Measurements from ENCODE around the gene TRIM73.
"Not testable (repeated sequence)": the region's sequence is repeated elsewhere in the genome, so short reads cannot be mapped to it uniquely, and the experiment has no call there.

The TRIM73 gene

GRCh38 chr7:75420152-75420551 is 24.7 kb downstream of the TRIM73 start:
- H3K27me3 ChIP-seq; H3K9me3 ChIP-seq; H3K27ac ChIP-seq; H3K4me3 ChIP-seq (ENCODE audit: low read depth in 1 of 2, low read length in 1 of 2); H3K4me1 ChIP-seq (ENCODE audit: control insufficient read depth in 1 of 2, insufficient read depth in 1 of 2, low read depth in 1 of 2, low read length in 1 of 2): not testable (repeated sequence)
- peaks cover 65% of the 10 kb centered on the region for H3K36me3 ChIP-seq

DNA sequence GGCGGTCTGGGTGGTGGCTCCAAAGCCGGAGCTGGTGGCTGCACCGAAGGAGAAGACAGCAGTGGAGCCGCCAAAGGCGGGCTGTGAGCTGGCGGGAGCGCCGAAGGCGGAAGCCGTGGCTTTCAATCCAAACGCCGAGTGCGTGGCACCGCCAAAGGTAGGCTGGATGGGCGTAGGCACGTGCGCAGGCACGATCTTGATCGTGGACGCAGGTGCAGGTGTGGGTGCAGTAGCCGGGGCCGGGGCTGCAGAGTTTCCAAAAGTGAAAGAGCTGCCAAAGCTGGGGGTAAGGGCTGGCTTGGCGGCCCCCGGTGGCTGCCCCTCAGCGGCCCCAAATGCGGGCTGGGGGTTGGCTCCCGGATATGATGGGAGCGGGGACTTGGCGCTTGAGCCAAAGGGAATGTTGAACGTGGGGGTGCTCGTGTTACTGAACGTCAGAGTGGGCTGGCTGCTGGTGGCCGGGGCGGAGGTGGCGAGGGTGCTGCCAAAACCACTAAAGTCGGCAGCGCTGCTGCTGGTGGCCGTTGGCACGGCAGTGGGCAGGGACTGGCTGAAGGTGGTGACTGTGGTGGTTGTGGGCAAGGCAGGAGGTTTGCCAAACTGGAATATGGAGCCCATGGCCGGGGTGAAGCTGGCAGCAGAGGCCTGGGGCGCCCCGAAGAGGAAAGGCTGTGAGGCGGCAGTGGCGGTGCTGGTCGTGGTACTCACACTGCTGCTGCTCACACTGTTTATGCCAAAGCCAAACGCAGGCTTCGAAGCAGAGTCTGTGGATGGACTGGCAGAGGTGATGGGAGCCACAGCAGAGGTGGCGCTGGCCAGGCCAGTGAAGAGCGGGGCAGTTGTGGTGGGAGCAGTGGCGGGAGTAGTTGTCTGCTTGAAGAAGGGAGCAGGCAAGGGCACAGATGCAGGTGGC is 26.6 kb downstream of the TRIM73 start:
- not testable (repeated sequence) for H3K9me3 ChIP-seq; H3K27me3 ChIP-seq; H3K27ac ChIP-seq; H3K4me1 ChIP-seq (ENCODE audit: control insufficient read depth in 1 of 2, insufficient read depth in 1 of 2, low read depth in 1 of 2, low read length in 1 of 2); H3K4me3 ChIP-seq (ENCODE audit: low read depth in 1 of 2, low read length in 1 of 2)
- peaks cover 46% of the 10 kb centered on the region for H3K36me3 ChIP-seq

GRCh38 chr7:75423481-75423880 is 28.1 kb downstream of the TRIM73 start:
- H3K4me1 ChIP-seq (ENCODE audit: control insufficient read depth in 1 of 2, insufficient read depth in 1 of 2, low read depth in 1 of 2, low read length in 1 of 2); H3K9me3 ChIP-seq; H3K27ac ChIP-seq; H3K4me3 ChIP-seq (ENCODE audit: low read depth in 1 of 2, low read length in 1 of 2); H3K27me3 ChIP-seq: not testable (repeated sequence)
- peaks cover 46% of the 10 kb centered on the region for H3K36me3 ChIP-seq

DNA sequence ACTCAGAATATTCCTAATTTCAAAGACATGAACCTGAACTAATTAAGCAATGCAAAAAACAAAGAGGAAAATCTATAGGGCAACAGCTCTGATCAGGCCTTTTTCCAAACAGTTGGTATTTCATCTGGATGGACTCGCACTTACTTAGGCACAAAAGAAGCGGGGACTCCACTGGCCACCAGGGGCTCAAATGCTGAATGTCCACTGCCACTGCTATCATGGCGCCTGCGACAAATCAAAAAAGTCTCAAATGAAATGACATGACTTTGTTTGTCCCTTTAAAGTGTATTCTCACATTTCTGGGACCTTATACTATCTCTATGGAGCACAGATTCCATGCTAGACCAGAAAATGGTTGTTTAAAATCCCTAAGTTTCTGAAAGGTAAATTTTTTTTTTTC is 43.6 kb downstream of the TRIM73 start:
- H3K9me3 ChIP-seq; H3K4me1 ChIP-seq (ENCODE audit: control insufficient read depth in 1 of 2, insufficient read depth in 1 of 2, low read depth in 1 of 2, low read length in 1 of 2); H3K27ac ChIP-seq; H3K4me3 ChIP-seq (ENCODE audit: low read depth in 1 of 2, low read length in 1 of 2); H3K27me3 ChIP-seq: not testable (repeated sequence)
- peaks cover 62% of the 10 kb centered on the region for H3K36me3 ChIP-seq

GRCh38 chr7:75442101-75442464 is 46.7 kb downstream of the TRIM73 start:
- peak overlapping the region; percentile 60 to 71 for H3K4me3 ChIP-seq (ENCODE audit: low read depth in 1 of 2, low read length in 1 of 2)
- H3K27ac ChIP-seq: peak overlapping the region; percentile 82
- peaks cover 38% of the 10 kb centered on the region for H3K36me3 ChIP-seq

DNA sequence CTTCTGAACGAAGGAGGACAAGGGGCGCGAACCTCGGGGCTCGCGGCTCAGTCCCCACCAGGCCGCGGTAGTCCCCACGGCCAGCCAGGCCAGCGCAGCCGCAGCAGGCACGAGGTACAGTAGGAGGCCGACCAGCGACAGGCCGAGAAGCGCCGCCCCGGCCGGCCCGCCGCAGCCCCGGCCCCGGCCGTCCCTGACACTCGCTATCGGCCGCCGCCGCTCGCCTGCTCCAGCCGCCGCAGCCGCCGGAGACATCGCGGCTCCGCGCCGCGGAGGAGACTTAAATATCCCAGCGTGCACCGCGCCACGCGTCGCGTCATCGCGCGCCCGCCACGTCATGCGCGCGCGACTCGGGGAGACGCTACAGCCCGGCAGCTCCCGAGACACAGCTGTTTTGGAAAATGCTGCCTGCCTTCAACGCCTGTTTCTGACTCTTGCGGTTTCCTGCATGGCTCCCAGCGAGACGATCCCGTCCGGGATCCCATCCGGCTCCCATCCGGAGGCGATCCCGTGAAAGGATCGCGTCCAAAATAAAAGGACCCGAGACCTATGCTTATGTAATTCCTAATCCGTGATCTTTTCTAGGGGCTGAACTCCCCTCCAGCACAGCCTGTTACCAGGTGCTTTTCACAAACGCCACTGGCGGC is 47.2 kb downstream of the TRIM73 start:
- peak overlapping the region; percentile 60 to 71 for H3K4me3 ChIP-seq (ENCODE audit: low read depth in 1 of 2, low read length in 1 of 2)
- peaks cover 33% of the 10 kb centered on the region for H3K36me3 ChIP-seq
- H3K27me3 ChIP-seq; H3K4me1 ChIP-seq (ENCODE audit: control insufficient read depth in 1 of 2, insufficient read depth in 1 of 2, low read depth in 1 of 2, low read length in 1 of 2); H3K9me3 ChIP-seq: not testable (repeated sequence)
- peak overlapping the region; percentile 82 for H3K27ac ChIP-seq

More at GRCh38 chr7:75442101-75442464, 46.7 kb downstream of the TRIM73 start:
- not testable (repeated sequence) for H3K27me3 ChIP-seq; H3K4me1 ChIP-seq (ENCODE audit: control insufficient read depth in 1 of 2, insufficient read depth in 1 of 2, low read depth in 1 of 2, low read length in 1 of 2); H3K9me3 ChIP-seq

- H3K27me3 ChIP-seq; H3K36me3 ChIP-seq; H3K4me1 ChIP-seq (ENCODE audit: control insufficient read depth in 1 of 2, insufficient read depth in 1 of 2, low read depth in 1 of 2, low read length in 1 of 2); H3K9me3 ChIP-seq; H3K4me3 ChIP-seq (ENCODE audit: low read depth in 1 of 2, low read length in 1 of 2); H3K27ac ChIP-seq: not testable (repeated sequence)
Measured at GRCh38 chr7:75449946-75450345, 54.5 kb downstream of the TRIM73 start.

GRCh38 chr7:75452494-75452955 is 57.1 kb downstream of the TRIM73 start:
- H3K4me3 ChIP-seq (ENCODE audit: low read depth in 1 of 2, low read length in 1 of 2): not testable (repeated sequence)

More at GRCh38 chr7:75452494-75452955, 57.1 kb downstream of the TRIM73 start:
- peaks cover 12 to 13% of the 10 kb centered on the region in 2 experiments for H3K4me1 ChIP-seq (ENCODE audit: control insufficient read depth in 1 of 2, insufficient read depth in 1 of 2, low read depth in 1 of 2, low read length in 1 of 2)
- not testable (repeated sequence) for H3K36me3 ChIP-seq, H3K27me3 ChIP-seq, H3K9me3 ChIP-seq, H3K27ac ChIP-seq
